Activated T-cell treated with anti-CD3 and anti-CD28 coated beads, Interleukin-2, amount 50 U/mL, for 48 hours (primary cell): Measurements from ENCODE around the gene CPZ.
A peak's percentile ranks its signal among the peaks of the same experiment; 100 is the strongest.

Experiments
- DNase-seq, 2 experiments: peaks; one replicate each; pipeline ENCODE4 v3.0.0-alpha.2; 2020

The CPZ gene

GRCh38 chr4:8596891-8597290 lies 4.3 kb downstream of the CPZ start:
- DNase-seq = no peak

- no peak for DNase-seq
Measured at GRCh38 chr4:8597319-8597718, 4.8 kb downstream of the CPZ start.

GRCh38 chr4:8597791-8598190 lies 5.2 kb downstream of the CPZ start:
- no peak for DNase-seq

- DNase-seq = no peak
Measured at GRCh38 chr4:8598391-8599090, 6.0 kb downstream of the CPZ start.

GRCh38 chr4:8599091-8599460 lies 6.5 kb downstream of the CPZ start:
- DNase-seq = no peak

GRCh38 chr4:8599657-8600056 lies 7.1 kb downstream of the CPZ start:
- no peak for DNase-seq

- no peak for DNase-seq
Measured at GRCh38 chr4:8600266-8600665, 7.7 kb downstream of the CPZ start.

- no peak for DNase-seq
Measured at GRCh38 chr4:8600686-8601085, 8.1 kb downstream of the CPZ start.

- no peak for DNase-seq
Measured at GRCh38 chr4:8601086-8601485, 8.5 kb downstream of the CPZ start.

GRCh38 chr4:8601556-8601955 lies 9.0 kb downstream of the CPZ start:
- no peak for DNase-seq

- DNase-seq = no peak
Measured at GRCh38 chr4:8602686-8603430, 10.3 kb downstream of the CPZ start.

GRCh38 chr4:8603931-8604330 lies 11.4 kb downstream of the CPZ start:
- DNase-seq = no peak

- DNase-seq = no peak
Measured at GRCh38 chr4:8605289-8605688, 12.7 kb downstream of the CPZ start.

GRCh38 chr4:8606476-8606875 lies 13.9 kb downstream of the CPZ start:
- no peak for DNase-seq

GRCh38 chr4:8606966-8607365 lies 14.4 kb downstream of the CPZ start:
- DNase-seq = no peak

GRCh38 chr4:8607603-8608481 lies 15.3 kb downstream of the CPZ start:
- peak; percentile 63 to 69 for DNase-seq

GRCh38 chr4:8608714-8609391 lies 16.3 kb downstream of the CPZ start:
- DNase-seq = no peak

GRCh38 chr4:8609406-8609805 lies 16.8 kb downstream of the CPZ start:
- no peak for DNase-seq

- no peak for DNase-seq
Measured at GRCh38 chr4:8609824-8610350, 17.3 kb downstream of the CPZ start.

- no peak for DNase-seq
Measured at GRCh38 chr4:8610858-8611616, 18.5 kb downstream of the CPZ start.

GRCh38 chr4:8612646-8613045 lies 20.1 kb downstream of the CPZ start:
- DNase-seq = no peak
